Measurements from ENCODE around the gene CNOT8. TPM values are rescaled to one million over a fixed set of nuclear protein-coding genes. Genes with fewer than 3 reads are reported as not detected.

The CNOT8 gene
- total and polyA plus RNA-seq, 2 of the 4 experiments (the other 2 are of a cell fraction): 41.4 to 49.1 TPM

- Histone ChIP-seq H3K79me1 (ENCODE audit: low read depth in 1 of 2, low read length in 2 of 2) (no peaks in the 10 kb centered on the region), H3K9ac (ENCODE audit: low read depth, low read length) (peak within 1 kb of the TSS; percentile 77), H4K20me1 (ENCODE audit: insufficient read depth, low read length) (no peaks in the 10 kb centered on the region), H3K27ac (ENCODE audit: insufficient read depth, low read length) (peak within 1 kb of the TSS; percentile 68; the same call in 1 of the 2 replicates), H2BK120ac (ENCODE audit: low read depth, low read length) (peak within 1 kb of the TSS; percentile 32), H3K4me2 (ENCODE audit: low read depth, low read length) (peak within 1 kb of the TSS; percentile 91), H3K18ac (ENCODE audit: low read depth, low read length) (peak within 1 kb of the TSS; percentile 67), H2BK5ac (ENCODE audit: low read depth, low read length, poor library complexity, severe bottlenecking) (peak within 1 kb of the TSS; percentile 30), H2AK5ac (ENCODE audit: low read depth, low read length) (peak within 1 kb of the TSS; percentile 21; the same call in 1 of the 2 replicates), H4K5ac (ENCODE audit: low read depth, low read length) (peak within 1 kb of the TSS; percentile 81), H3K4me3 (ENCODE audit: insufficient read depth, low read depth, low read length) (peak within 1 kb of the TSS; percentile 69), H3K9me3 (ENCODE audit: control insufficient read depth, insufficient read depth, low read length) (no peaks in the 10 kb centered on the region), H2BK15ac (ENCODE audit: low read depth, low read length) (no peak within 1 kb of the TSS; the same call in 2 of the 3 replicates), H2AFZ (replicated peaks; ENCODE audit: low read length, poor library complexity) (peak within 1 kb of the TSS; percentile 87), H2AK9ac (replicated peaks; ENCODE audit: low read depth, low read length, poor library complexity) (peak within 1 kb of the TSS; percentile 45), H4K8ac (ENCODE audit: low read depth in 2 of 2, low read length in 2 of 2) (peak within 1 kb of the TSS; percentile 76 to 88; a peak in 3 of 4 replicates), H3K23ac (ENCODE audit: low read depth, low read length) (peak within 1 kb of the TSS; percentile 42), H3K27me3 (ENCODE audit: control insufficient read depth, insufficient read depth, low read length) (no peaks in the 10 kb centered on the region), H3K36me3 (ENCODE audit: control insufficient read depth, insufficient read depth, low read length) (no peaks in the 10 kb centered on the region), H3K9me1 (ENCODE audit: insufficient read depth, low read length) (peaks cover 3% of the 10 kb centered on the region), H3K4ac (ENCODE audit: low read depth, low read length) (peak within 1 kb of the TSS; percentile 64), H3K56ac (ENCODE audit: extremely low read depth, insufficient read depth, low read length) (peak within 1 kb of the TSS; percentile 36; the same call in 1 of the 2 replicates), H3K14ac (replicated peaks; ENCODE audit: low read depth, low read length) (peak within 1 kb of the TSS; percentile 65), H3K4me1 (ENCODE audit: control insufficient read depth, insufficient read depth, low read length) (peaks cover 4% of the 10 kb centered on the region), H4K91ac (ENCODE audit: insufficient read depth, low read depth, low read length) (peak within 1 kb of the TSS; percentile 71), H2BK20ac (ENCODE audit: low read depth, low read length) (peak within 1 kb of the TSS; percentile 22; the same call in 1 of the 2 replicates)
- dilution Hi-C loops (cut with HindIII; ENCODE audit: low sequenced_read_pairs, unreplicated experiment) (no loop called here), in situ Hi-C loops (cut with MboI; ENCODE audit: low sequenced_read_pairs) (no loop called here), intact Hi-C loops (cut with micrococcal nuclease) (no loop called here)
- ChIA-PET POLR2A (ENCODE audit: unreplicated experiment) (no interaction called here), CTCF (interaction anchor here (0.9 kb wide), 1 partner anchor 10 kb away, joined by 3 read pairs; no protein-coding TSS in a partner anchor)
- peak; percentile 100 for ATAC-seq (ENCODE audit: low read depth)
- no CpG with 5 or more reads among the region's 11 CpGs for WGBS, 2 experiments (ENCODE audit: extremely low coverage in 2 of 2, insufficient read length in 1 of 2)
- no TSS peak for BruUV-seq (replicated peaks)
- TF ChIP-seq BHLHE40 (IDR thresholded peaks at IDR 0.05; ENCODE audit: low read depth, low read length) (peak; percentile 87), RCOR1 (IDR thresholded peaks at IDR 0.05; ENCODE audit: insufficient replicate concordance, low read length) (no peak), MXI1 (IDR thresholded peaks at IDR 0.05; ENCODE audit: borderline replicate concordance, low read depth, low read length) (peak; percentile 68; the same call in 1 of the 2 replicates), USF2 (IDR thresholded peaks at IDR 0.05; ENCODE audit: low read depth, low read length) (peak; percentile 96)
- DNase-seq: peak; percentile 88
These were observed 8.0 kb upstream of the CNOT8 start, which contains the start of gene FAXDC2 for GRCh38 chr5:154850255-154851062. Gene FAXDC2, minus strand, starts transcription at chr5:154850603. Its CDS starts 12,425 bp downstream, at chr5:154838178.

Measured in IMR-90 (cell line).